ENCODE results near the gene SNX11.

DNA sequence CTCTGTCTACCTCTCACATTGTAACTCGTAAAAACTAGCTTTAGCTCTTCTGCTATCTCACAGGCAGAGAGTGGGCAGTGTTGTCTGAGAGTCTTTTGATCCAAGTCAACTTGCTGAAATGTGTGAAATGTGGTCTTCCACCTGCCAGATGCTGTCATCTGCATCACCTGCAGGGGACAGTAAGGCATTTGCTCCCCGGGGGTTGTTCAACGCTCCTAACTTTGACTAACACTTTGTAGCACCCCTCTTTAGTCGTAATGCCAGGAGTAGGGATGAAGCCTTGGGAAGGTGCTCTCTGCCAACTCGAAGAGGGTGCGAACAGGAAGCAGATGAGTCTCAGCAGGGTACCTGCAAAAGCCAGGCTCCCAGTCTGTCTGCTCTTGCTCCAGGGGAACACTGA is 36.1 kb downstream of the SNX11 start:
- TF ChIP-seq, protein P1, sequence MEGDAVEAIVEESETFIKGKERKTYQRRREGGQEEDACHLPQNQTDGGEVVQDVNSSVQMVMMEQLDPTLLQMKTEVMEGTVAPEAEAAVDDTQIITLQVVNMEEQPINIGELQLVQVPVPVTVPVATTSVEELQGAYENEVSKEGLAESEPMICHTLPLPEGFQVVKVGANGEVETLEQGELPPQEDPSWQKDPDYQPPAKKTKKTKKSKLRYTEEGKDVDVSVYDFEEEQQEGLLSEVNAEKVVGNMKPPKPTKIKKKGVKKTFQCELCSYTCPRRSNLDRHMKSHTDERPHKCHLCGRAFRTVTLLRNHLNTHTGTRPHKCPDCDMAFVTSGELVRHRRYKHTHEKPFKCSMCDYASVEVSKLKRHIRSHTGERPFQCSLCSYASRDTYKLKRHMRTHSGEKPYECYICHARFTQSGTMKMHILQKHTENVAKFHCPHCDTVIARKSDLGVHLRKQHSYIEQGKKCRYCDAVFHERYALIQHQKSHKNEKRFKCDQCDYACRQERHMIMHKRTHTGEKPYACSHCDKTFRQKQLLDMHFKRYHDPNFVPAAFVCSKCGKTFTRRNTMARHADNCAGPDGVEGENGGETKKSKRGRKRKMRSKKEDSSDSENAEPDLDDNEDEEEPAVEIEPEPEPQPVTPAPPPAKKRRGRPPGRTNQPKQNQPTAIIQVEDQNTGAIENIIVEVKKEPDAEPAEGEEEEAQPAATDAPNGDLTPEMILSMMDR (IDR thresholded peaks at IDR 0.05): no peak
- no peak for TF ChIP-seq POLR2A (IDR thresholded peaks at IDR 0.05)
